ENCODE results near the gene PCDHGA5. TPM values are rescaled to one million over a fixed set of nuclear protein-coding genes. Genes with fewer than 3 reads are reported as not detected.
"Not testable (repeated sequence)": the region's sequence is repeated elsewhere in the genome, so short reads cannot be mapped to it uniquely, and the experiment has no call there.

The PCDHGA5 gene
- total RNA-seq, 1 donor from 2014 or later = under 0.01 TPM

DNA sequence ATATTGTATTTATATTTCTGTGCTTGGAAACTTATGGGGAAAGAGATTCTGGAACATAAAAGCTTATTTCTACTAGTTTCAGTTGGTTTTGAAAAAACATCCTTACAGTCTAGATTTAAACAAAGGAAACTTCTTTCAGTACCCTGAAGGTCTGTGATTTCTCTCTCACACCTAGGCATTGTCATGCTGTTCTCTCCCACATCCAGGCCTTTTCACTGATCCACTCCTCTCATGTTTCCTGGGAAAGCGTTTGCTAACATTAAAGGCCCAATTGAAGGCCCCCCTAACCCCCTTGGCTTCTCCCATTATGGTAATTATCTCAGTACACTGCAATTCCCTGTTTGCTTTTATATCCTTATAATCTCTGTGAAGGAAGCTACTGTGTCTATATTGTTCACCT is 21.2 kb upstream of the PCDHGA5 start:
- DNase-seq (ENCODE audit: low read depth) (no peak), FAIRE-seq (no peak)
- Histone ChIP-seq H3K4me3 (ENCODE audit: low read depth, low read length) (no peak overlapping the region), H3K27me3 (ENCODE audit: control insufficient read depth, insufficient read depth, low read length) (no peaks in the 10 kb centered on the region), H3K36me3 (ENCODE audit: control insufficient read depth, insufficient read depth, low read length) (no peaks in the 10 kb centered on the region)
- TF ChIP-seq, protein P1, sequence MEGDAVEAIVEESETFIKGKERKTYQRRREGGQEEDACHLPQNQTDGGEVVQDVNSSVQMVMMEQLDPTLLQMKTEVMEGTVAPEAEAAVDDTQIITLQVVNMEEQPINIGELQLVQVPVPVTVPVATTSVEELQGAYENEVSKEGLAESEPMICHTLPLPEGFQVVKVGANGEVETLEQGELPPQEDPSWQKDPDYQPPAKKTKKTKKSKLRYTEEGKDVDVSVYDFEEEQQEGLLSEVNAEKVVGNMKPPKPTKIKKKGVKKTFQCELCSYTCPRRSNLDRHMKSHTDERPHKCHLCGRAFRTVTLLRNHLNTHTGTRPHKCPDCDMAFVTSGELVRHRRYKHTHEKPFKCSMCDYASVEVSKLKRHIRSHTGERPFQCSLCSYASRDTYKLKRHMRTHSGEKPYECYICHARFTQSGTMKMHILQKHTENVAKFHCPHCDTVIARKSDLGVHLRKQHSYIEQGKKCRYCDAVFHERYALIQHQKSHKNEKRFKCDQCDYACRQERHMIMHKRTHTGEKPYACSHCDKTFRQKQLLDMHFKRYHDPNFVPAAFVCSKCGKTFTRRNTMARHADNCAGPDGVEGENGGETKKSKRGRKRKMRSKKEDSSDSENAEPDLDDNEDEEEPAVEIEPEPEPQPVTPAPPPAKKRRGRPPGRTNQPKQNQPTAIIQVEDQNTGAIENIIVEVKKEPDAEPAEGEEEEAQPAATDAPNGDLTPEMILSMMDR (IDR thresholded peaks at IDR 0.05; ENCODE audit: insufficient read depth, low read length, severe bottlenecking) = no peak

DNA sequence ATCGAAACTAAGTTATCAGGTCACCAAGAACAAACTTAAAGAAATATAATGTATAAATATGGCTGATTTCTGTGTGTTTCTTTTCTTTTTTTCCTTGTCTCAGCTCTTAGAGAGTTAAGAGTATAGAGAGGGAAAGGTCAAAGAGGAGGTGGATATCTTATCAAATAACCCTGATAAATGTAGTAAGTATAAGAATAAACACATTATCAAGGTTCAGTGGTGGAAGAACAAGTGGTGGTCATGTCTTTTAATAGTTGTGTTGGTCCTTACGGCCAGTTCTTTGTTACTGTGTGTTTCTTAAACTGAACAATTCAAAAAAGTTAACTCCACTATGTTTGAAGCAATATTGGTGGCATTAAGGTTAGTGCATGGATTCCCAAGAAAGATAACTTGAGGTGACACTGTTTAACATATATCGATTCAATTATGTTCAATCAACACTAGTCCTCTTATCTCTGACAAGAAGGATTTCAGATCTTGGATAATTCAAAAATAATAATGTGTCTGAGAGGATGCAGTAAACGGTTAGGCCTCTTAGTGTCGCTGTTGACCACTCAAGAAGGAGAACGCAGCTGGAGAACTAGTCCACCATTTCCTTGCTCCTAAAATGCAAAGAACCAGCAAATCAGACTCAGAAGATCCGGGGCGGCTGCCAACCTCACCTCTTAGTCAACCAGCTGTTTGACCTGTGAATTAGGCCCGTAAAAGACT is 20.6 kb upstream of the PCDHGA5 start, which contains the start of gene PCDHGA3:
PCDHGA3 (plus strand) TSS at position 588 of the 711 bp plus-strand sequence. CDS start 205 bp downstream, outside the sequence.
- Histone ChIP-seq H3K36me3 (ENCODE audit: control insufficient read depth, insufficient read depth, low read length) (no peaks in the 10 kb centered on the region), H3K4me3 (ENCODE audit: low read depth, low read length) (peak within 1 kb of the TSS; percentile 2), H3K27me3 (ENCODE audit: control insufficient read depth, insufficient read depth, low read length) (no peaks in the 10 kb centered on the region)
- FAIRE-seq = no peak
- TF ChIP-seq, protein P1 (IDR thresholded peaks at IDR 0.05; ENCODE audit: insufficient read depth, low read length, severe bottlenecking) = peak; percentile 30
- DNase-seq (ENCODE audit: low read depth) = peak; percentile 29

DNA sequence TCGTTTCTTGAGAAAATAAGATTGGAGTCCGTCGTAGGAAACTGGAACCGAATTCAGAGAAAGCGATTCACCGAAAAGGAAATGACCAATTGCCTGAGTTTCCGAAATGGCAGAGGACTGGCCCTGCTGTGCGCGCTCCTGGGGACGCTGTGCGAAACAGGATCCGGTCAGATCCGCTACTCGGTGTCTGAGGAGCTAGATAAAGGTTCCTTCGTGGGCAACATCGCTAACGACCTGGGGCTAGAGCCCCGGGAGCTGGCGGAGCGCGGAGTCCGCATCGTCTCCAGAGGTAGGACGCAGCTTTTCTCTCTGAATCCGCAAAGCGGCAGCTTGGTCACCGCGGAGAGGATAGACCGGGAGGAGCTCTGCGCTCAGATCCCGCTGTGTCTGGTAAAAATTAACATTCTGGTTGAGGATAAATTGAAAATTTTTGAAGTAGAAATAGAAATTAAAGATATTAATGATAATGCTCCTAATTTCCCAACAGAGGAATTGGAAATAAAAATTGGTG is 20.0 kb upstream of the PCDHGA5 start:
- H3K36me3 ChIP-seq (ENCODE audit: control insufficient read depth, insufficient read depth, low read length) = no peaks in the 10 kb centered on the region
- TF ChIP-seq, protein P1 (IDR thresholded peaks at IDR 0.05; ENCODE audit: insufficient read depth, low read length, severe bottlenecking) = no peak
- DNase-seq (ENCODE audit: low read depth) (no peak), FAIRE-seq (no peak)
- H3K4me3 ChIP-seq (ENCODE audit: low read depth, low read length) = peak overlapping the region; percentile 2
- H3K27me3 ChIP-seq (ENCODE audit: control insufficient read depth, insufficient read depth, low read length) = no peaks in the 10 kb centered on the region

DNA sequence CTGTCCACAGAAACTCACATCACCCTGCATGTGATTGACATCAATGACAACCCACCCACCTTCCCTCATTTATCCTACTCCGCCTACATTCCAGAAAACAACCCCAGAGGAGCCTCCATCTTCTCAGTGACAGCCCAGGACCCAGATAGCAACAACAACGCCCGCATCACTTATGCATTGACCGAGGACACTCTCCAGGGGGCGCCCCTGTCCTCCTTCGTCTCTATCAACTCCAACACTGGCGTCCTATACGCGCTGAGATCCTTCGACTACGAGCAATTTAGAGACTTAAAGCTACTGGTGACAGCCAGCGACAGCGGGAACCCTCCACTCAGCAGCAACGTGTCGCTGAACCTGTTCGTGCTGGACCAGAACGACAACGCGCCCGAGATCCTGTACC is 18.6 kb upstream of the PCDHGA5 start:
- FAIRE-seq = no peak

DNA sequence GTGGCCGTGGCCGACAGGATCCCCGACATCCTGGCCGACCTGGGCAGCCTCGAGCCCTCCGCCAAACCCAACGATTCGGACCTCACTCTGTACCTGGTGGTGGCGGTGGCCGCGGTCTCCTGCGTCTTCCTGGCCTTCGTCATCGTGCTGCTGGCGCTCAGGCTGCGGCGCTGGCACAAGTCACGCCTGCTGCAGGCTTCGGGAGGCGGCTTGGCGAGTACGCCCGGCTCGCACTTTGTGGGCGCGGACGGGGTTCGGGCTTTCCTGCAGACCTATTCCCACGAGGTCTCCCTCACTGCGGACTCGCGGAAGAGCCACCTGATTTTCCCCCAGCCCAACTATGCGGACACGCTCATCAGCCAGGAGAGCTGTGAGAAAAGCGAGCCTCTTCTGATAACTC is 17.9 kb upstream of the PCDHGA5 start:
- not testable (repeated sequence) for FAIRE-seq; H3K36me3 ChIP-seq (ENCODE audit: control insufficient read depth, insufficient read depth, low read length); H3K27me3 ChIP-seq (ENCODE audit: control insufficient read depth, insufficient read depth, low read length); DNase-seq (ENCODE audit: low read depth); H3K4me3 ChIP-seq (ENCODE audit: low read depth, low read length)

More for the DNA sequence above, 18.6 kb upstream of the PCDHGA5 start:
- TF ChIP-seq, protein P1 (IDR thresholded peaks at IDR 0.05; ENCODE audit: insufficient read depth, low read length, severe bottlenecking) = no peak
- no peaks in the 10 kb centered on the region for H3K36me3 ChIP-seq (ENCODE audit: control insufficient read depth, insufficient read depth, low read length)
- DNase-seq (ENCODE audit: low read depth) = no peak
- no peaks in the 10 kb centered on the region for H3K27me3 ChIP-seq (ENCODE audit: control insufficient read depth, insufficient read depth, low read length)
- no peak overlapping the region for H3K4me3 ChIP-seq (ENCODE audit: low read depth, low read length)

DNA sequence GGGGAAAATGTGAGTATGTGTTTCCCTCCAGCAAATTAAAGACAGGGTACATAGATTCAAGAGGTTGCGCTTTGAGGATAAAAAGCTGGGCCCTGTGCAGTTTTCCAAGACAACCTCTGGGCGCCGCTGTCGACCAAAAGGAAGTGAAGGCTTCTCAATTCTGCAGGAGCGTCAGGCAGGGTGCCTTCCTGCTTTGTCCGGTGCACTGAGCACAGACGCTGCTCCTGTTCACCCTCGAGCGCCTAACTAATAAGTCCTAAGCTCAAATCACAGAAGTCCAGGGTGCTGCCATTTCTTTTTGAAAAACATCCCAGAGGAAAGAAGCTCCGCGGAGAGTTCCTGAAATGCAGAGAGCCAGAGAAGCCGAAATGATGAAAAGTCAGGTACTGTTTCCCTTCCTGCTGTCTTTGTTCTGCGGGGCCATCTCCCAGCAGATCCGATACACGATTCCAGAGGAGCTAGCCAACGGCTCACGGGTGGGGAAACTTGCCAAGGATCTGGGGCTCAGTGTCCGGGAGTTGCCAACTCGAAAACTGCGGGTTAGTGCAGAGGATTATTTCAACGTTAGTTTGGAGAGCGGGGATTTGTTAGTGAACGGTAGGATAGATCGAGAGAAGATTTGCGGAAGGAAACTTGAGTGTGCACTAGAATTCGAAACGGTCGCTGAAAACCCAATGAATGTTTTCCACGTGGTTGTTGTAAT is 13.9 kb upstream of the PCDHGA5 start, which contains the start of gene PCDHGB1:
PCDHGB1 (plus strand) TSS at position 183 of the 703 bp plus-strand sequence; CDS start at position 345, 162 bp downstream.
- H3K4me3 ChIP-seq (ENCODE audit: low read depth, low read length) = peak within 1 kb of the TSS; percentile 9
- peak; percentile 18 for DNase-seq (ENCODE audit: low read depth)
- peak; percentile 23 for FAIRE-seq
- H3K27me3 ChIP-seq (ENCODE audit: control insufficient read depth, insufficient read depth, low read length) = no peaks in the 10 kb centered on the region
- TF ChIP-seq, protein P1 (IDR thresholded peaks at IDR 0.05; ENCODE audit: insufficient read depth, low read length, severe bottlenecking) = peak; percentile 58
- no peaks in the 10 kb centered on the region for H3K36me3 ChIP-seq (ENCODE audit: control insufficient read depth, insufficient read depth, low read length)
